AML-193 (cell line): ENCODE measurements around the gene PIGK.
A peak's percentile ranks its signal among the peaks of the same experiment; 100 is the strongest.
"Not testable (repeated sequence)": the region's sequence is repeated elsewhere in the genome, so short reads cannot be mapped to it uniquely, and the experiment has no call there.

Source experiments
- DNase-seq, 2 experiments: peaks; one replicate each; lab custom pipeline; 2025; lab: John Stamatoyannopoulos, UW

Gene PIGK

GRCh38 chr1:77219166-77219887, at the start of gene PIGK:
TSS of gene PIGK (minus strand) at chr1:77219430. CDS start at chr1:77219402, 28 bp downstream.
- peak; percentile 71 to 80 for DNase-seq

GRCh38 chr1:77267035-77267434, 47.8 kb upstream of the PIGK start:
- DNase-seq, result no peak

GRCh38 chr1:77265180-77265579, 46.0 kb upstream of the PIGK start:
- DNase-seq, result no peak

GRCh38 chr1:77263708-77264107, 44.5 kb upstream of the PIGK start:
- DNase-seq, result no peak

- DNase-seq, result no peak
Observed at GRCh38 chr1:77253211-77253610, 34.0 kb upstream of the PIGK start.

- no peak for DNase-seq
Observed at GRCh38 chr1:77250126-77250525, 30.9 kb upstream of the PIGK start.

- no peak for DNase-seq
Observed at GRCh38 chr1:77245830-77246229, 26.6 kb upstream of the PIGK start.

- DNase-seq, result no peak
Observed at GRCh38 chr1:77239311-77239710, 20.1 kb upstream of the PIGK start.

- DNase-seq, result peak; percentile 48 to 49
Observed at GRCh38 chr1:77238462-77238861, 19.2 kb upstream of the PIGK start.

GRCh38 chr1:77234943-77235342, 15.7 kb upstream of the PIGK start:
- no peak for DNase-seq

- DNase-seq, result no peak
Observed at GRCh38 chr1:77234096-77234495, 14.9 kb upstream of the PIGK start.

GRCh38 chr1:77232829-77233228, 13.6 kb upstream of the PIGK start:
- no peak for DNase-seq

- DNase-seq, result no peak
Observed at GRCh38 chr1:77230051-77230450, 10.8 kb upstream of the PIGK start.

- no peak for DNase-seq
Observed at GRCh38 chr1:77228836-77229235, 9.6 kb upstream of the PIGK start.

GRCh38 chr1:77227381-77227780, 8.2 kb upstream of the PIGK start:
- peak; percentile 77 to 80 for DNase-seq

GRCh38 chr1:77222496-77222895, 3.3 kb upstream of the PIGK start:
- DNase-seq, result no peak

GRCh38 chr1:77220687-77221463, 1.6 kb upstream of the PIGK start:
- DNase-seq, result no peak

- DNase-seq, result peak in 1 of 2 experiments; percentile 26
Observed at GRCh38 chr1:77218477-77219165, 609 bp downstream of the PIGK start.

- not testable (repeated sequence) for DNase-seq
Observed at GRCh38 chr1:77204043-77204442, 15.2 kb downstream of the PIGK start.

GRCh38 chr1:77202751-77203150, 16.5 kb downstream of the PIGK start:
- DNase-seq, result no peak

GRCh38 chr1:77200806-77201205, 18.4 kb downstream of the PIGK start:
- no peak for DNase-seq

GRCh38 chr1:77200293-77200692, 18.9 kb downstream of the PIGK start:
- DNase-seq, result no peak

- DNase-seq, result no peak
Observed at GRCh38 chr1:77197351-77197750, 21.9 kb downstream of the PIGK start.
